Mesodermal cell (in vitro differentiated cells): ENCODE results near the gene TBC1D17.
A peak's percentile ranks its signal among the peaks of the same experiment; 100 is the strongest.

ENCODE experiments used
- H3K27ac ChIP-seq: 2 replicates; pipeline ENCODE4 v1.7.0; 2013; ENCODE audit warnings: mild to moderate bottlenecking, low read depth, low read length, moderate library complexity; ENCODE audit not compliant: severe bottlenecking
- H3K36me3 ChIP-seq: 2 replicates; pipeline ENCODE4 v1.7.1; 2013; ENCODE audit warnings: mild to moderate bottlenecking, low read length, moderate library complexity; ENCODE audit not compliant: control insufficient read depth, insufficient read depth
- H3K4me1 ChIP-seq: one replicate; pipeline ENCODE4 v1.7.1; 2013; ENCODE audit warnings: mild to moderate bottlenecking, low read length; ENCODE audit not compliant: insufficient read depth, control insufficient read depth, poor library complexity, severe bottlenecking
- H3K4me3 ChIP-seq: 2 replicates; pipeline ENCODE4 v1.7.0; 2013; ENCODE audit warnings: low read length, control low read depth, mild to moderate bottlenecking; ENCODE audit not compliant: insufficient read depth, poor library complexity, severe bottlenecking; ENCODE audit errors: extremely low read depth
- H3K9me3 ChIP-seq: 2 replicates; pipeline ENCODE4 v1.7.1; 2013; ENCODE audit warnings: mild to moderate bottlenecking, low read length, moderate library complexity; ENCODE audit not compliant: control insufficient read depth
- WGBS, 2 experiments: methylation state at CpG; one replicate each; pipeline ENCODE4 v1.1.5; 2013; ENCODE audit warnings: missing lambda C conversion rate in 2 of 2; ENCODE audit not compliant: insufficient coverage in 2 of 2; 5-methylcytosine and 5-hydroxymethylcytosine counted together

TBC1D17 gene

GRCh38 chr19:49879243-49879963, 1.9 kb downstream of the TBC1D17 start:
- WGBS, 2 experiments: 94 to 97% methylated on average over 6 to 9 of the region's 12 CpGs
- Histone ChIP-seq H3K36me3 (peaks cover 58% of the 10 kb centered on the region), H3K27ac (no peak overlapping the region), H3K4me1 (peaks cover 11% of the 10 kb centered on the region), H3K9me3 (peaks cover 6% of the 10 kb centered on the region), H3K4me3 (peak overlapping the region; percentile 99)

GRCh38 chr19:49880162-49880869, 2.8 kb downstream of the TBC1D17 start:
- Histone ChIP-seq H3K27ac (no peak overlapping the region), H3K36me3 (peaks cover 65% of the 10 kb centered on the region), H3K4me3 (no peak overlapping the region), H3K9me3 (peaks cover 6% of the 10 kb centered on the region), H3K4me1 (peaks cover 11% of the 10 kb centered on the region)
- WGBS, 2 experiments: 96 to 98% methylated on average over 8 to 9 of the region's 10 CpGs

DNA sequence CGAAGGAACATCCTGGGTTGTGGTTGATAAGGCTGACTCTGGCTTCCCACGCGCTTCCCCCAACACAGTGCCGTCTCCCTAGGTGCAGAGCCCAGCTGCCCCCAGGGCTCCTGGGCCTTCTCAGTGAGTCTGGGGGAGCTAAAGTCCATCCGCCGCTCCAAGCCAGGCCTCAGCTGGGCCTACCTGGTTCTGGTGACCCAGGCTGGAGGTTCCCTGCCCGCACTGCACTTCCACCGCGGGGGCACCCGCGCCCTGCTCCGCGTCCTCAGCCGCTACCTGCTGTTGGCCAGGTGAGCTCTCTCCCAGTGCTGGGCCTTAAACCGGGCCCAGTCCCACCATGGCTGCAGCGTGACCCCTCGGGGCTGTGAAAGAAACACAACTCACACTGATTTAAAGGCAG, 3.7 kb downstream of the TBC1D17 start:
- Histone ChIP-seq H3K27ac (no peak overlapping the region), H3K4me1 (peaks cover 8% of the 10 kb centered on the region), H3K9me3 (peaks cover 6% of the 10 kb centered on the region), H3K36me3 (peaks cover 70% of the 10 kb centered on the region), H3K4me3 (no peak overlapping the region)
- 97 to 99% methylated on average over 14 to 17 of the region's 17 CpGs for WGBS, 2 experiments

- Histone ChIP-seq H3K36me3 (peaks cover 70% of the 10 kb centered on the region), H3K4me3 (no peak overlapping the region), H3K9me3 (peaks cover 6% of the 10 kb centered on the region), H3K4me1 (peaks cover 8% of the 10 kb centered on the region), H3K27ac (no peak overlapping the region)
- WGBS, 2 experiments: 96 to 97% methylated on average over 21 to 31 of the region's 31 CpGs
These were observed 4.3 kb downstream of the TBC1D17 start for GRCh38 chr19:49881672-49882394.

DNA sequence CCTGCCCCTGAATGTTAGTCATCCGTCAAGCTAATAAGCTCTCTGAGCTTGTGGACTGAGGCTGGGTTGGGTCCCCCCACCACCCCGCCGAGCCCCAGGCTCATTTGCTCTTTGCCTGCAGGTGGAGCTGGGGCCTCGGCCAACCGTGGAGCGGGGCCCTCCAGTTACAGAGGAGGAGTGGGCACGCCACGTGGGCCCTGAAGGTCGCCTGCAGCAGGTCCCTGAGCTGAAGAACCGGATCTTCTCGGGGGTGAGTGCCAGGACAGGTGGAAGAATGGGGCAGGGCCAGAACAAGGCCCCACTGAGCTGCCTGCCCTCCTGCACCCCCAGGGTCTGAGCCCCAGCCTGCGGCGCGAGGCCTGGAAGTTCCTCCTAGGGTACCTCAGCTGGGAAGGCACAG, 5.1 kb downstream of the TBC1D17 start:
- Histone ChIP-seq H3K4me1 (peaks cover 8% of the 10 kb centered on the region), H3K9me3 (peaks cover 6% of the 10 kb centered on the region), H3K36me3 (peaks cover 78% of the 10 kb centered on the region)

GRCh38 chr19:49883094-49883493, 5.6 kb downstream of the TBC1D17 start:
- peaks cover 80% of the 10 kb centered on the region for H3K36me3 ChIP-seq
- peaks cover 6% of the 10 kb centered on the region for H3K9me3 ChIP-seq
- H3K4me1 ChIP-seq: peaks cover 8% of the 10 kb centered on the region
- 93 to 97% methylated on average over 3 to 5 of the region's 5 CpGs for WGBS, 2 experiments
- no peak overlapping the region for H3K27ac ChIP-seq
- no peak overlapping the region for H3K4me3 ChIP-seq

More for the DNA sequence above, 5.1 kb downstream of the TBC1D17 start:
- 97 to 98% methylated on average over 13 to 14 of the region's 14 CpGs for WGBS, 2 experiments
- no peak overlapping the region for H3K27ac ChIP-seq
- H3K4me3 ChIP-seq: no peak overlapping the region

DNA sequence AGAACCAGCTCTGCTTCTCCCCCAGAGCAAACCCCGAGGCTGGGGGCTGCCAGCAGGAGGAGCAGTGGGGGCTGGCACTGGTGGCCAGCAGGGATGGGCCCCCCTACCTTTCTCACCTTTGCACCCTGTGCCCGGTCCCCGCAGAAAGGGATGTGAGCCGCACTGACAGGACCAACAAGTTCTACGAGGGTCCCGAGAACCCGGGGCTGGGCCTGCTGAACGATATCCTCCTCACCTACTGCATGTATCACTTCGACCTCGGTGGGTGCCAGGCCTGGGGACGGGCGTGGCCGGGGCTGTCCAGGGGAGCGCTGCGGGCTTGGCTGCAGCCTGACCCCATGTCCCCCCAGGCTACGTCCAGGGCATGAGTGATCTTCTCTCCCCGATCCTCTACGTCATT, 6.6 kb downstream of the TBC1D17 start:
- Histone ChIP-seq H3K36me3 (peaks cover 82% of the 10 kb centered on the region), H3K4me1 (peaks cover 1% of the 10 kb centered on the region), H3K4me3 (no peak overlapping the region), H3K27ac (no peak overlapping the region), H3K9me3 (peaks cover 6% of the 10 kb centered on the region)
- 94% methylated on average over 12 to 18 of the region's 18 CpGs for WGBS, 2 experiments

DNA sequence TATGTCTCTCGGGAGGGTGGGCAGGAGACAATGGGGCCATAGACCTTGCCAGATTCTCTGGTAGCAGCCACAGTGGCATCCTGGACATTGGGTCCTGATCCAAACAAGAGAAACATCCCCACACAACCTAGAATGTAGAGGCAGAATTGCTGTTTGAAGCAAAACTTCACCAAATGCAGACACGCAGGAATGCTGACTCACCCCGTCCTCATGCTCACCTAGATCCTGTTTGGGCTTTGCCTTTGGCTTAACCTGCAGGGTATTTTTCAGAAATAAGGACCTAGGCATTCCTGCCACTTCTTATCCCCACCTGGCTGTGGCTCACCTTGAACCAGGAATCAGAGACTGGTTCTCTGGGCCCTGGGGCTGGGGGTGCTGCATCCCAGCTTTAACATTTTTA, 7.3 kb downstream of the TBC1D17 start:
- Histone ChIP-seq H3K4me1 (no peaks in the 10 kb centered on the region), H3K36me3 (peaks cover 75% of the 10 kb centered on the region)

GRCh38 chr19:49887037-49887664, 9.6 kb downstream of the TBC1D17 start:
- 93 to 97% methylated on average over 19 to 22 of the region's 23 CpGs for WGBS, 2 experiments
- Histone ChIP-seq H3K4me1 (peaks cover 2% of the 10 kb centered on the region), H3K4me3 (no peak overlapping the region)

More for the DNA sequence above, 7.3 kb downstream of the TBC1D17 start:
- no peak overlapping the region for H3K27ac ChIP-seq
- H3K4me3 ChIP-seq: no peak overlapping the region
- WGBS, 2 experiments: 91 to 92% methylated on average over 2 of the region's 3 CpGs
- peaks cover 6% of the 10 kb centered on the region for H3K9me3 ChIP-seq

GRCh38 chr19:49887665-49888509, 10.4 kb downstream of the TBC1D17 start:
- Histone ChIP-seq H3K27ac (no peak overlapping the region), H3K4me3 (no peak overlapping the region), H3K9me3 (peaks cover 4% of the 10 kb centered on the region), H3K36me3 (peaks cover 44% of the 10 kb centered on the region), H3K4me1 (peaks cover 2% of the 10 kb centered on the region)
- 90 to 97% methylated on average over 32 to 41 of the region's 54 CpGs for WGBS, 2 experiments

More at GRCh38 chr19:49887037-49887664, 9.6 kb downstream of the TBC1D17 start:
- no peak overlapping the region for H3K27ac ChIP-seq
- peaks cover 52% of the 10 kb centered on the region for H3K36me3 ChIP-seq
- peaks cover 6% of the 10 kb centered on the region for H3K9me3 ChIP-seq
